ENCODE results near the gene SFMBT2.
"Not testable (repeated sequence)": the region's sequence is repeated elsewhere in the genome, so short reads cannot be mapped to it uniquely, and the experiment has no call there.

SFMBT2 gene

DNA sequence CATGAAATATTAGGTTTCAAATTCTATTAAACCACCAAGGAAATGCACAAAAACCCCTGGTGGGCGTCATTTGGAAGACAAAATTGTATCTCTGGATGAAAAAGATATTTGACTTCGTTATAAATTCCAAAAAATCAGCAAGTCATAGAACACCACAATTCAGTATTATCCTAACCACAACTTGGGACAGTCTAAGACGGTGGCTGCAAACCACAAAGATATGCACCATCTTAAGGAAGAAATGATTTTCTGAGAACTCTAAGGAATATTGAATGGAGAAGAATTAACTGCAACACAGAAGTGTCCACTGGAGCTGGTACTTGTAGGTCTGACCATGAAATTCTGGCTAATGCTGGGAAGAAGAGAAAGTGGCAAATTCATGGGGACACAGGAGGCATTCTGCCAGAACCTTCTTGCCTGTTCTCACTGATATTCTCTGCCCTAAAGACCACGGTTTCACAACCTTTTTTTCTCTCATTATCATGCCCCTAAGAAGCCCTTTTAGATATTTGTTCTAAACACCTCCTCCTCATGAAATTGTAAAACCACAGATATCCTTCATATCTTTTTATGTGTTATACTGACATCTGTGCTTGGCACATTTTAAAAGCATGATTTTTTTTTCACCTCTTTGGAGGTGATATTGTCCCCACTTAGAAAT, 92.9 kb downstream of the SFMBT2 start:
- no peak for DNase-seq

DNA sequence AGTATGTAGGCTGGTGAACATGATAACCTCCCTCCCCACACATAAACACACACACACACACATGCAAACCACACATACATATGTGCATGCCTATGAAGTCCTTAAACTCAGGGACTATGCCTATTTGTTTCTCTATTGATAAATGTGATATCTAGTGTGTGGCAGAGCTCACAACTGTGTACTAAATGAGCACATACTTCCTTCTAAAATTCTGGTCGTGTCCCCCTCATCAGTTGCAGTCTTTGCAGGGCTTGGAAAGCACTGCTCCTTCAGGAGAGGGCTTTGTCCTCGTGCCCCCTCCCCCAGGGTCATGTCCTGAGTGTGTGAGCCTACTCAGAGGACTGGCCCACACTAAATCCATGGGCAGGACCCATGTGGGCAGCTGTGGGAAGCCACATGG, 94.0 kb downstream of the SFMBT2 start:
- no peak for DNase-seq

DNA sequence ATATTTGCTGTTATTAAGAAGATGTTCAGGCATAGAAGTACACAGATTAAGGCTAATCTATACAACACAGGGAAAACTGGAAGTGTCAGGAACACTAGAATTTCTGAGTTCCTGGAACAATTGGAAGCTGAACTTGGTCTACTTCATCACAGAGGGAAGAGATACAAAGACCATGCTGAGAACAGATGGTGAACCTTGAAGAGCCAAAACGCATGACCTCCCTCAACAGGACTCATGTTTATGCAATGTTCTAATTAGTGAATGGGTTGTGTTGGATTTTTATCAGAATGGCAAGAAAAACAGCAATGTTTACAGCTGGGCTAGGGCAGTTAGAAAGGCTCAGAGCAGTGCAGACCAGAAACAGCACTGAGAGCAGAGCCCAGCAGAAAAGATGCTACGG, 94.9 kb downstream of the SFMBT2 start:
- DNase-seq, result no peak

DNA sequence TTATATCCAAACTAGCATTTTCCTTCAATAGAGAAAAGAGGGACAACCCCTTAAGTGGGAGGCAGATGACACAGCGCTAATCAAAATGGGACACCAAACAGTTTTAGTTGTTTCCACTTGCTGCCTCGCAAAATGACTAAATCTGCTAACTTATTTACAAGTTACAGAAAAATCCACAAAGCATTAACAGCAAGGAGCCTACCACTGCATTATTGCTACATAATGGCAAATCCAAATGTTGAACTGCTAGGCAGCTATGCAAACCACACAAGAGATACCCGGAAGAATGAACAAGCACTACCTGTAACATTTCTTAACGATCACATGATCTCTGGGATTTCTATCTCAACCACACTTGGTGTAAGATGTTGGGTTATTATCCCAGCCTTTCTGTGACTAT, 96.7 kb downstream of the SFMBT2 start:
- no peak for DNase-seq

DNA sequence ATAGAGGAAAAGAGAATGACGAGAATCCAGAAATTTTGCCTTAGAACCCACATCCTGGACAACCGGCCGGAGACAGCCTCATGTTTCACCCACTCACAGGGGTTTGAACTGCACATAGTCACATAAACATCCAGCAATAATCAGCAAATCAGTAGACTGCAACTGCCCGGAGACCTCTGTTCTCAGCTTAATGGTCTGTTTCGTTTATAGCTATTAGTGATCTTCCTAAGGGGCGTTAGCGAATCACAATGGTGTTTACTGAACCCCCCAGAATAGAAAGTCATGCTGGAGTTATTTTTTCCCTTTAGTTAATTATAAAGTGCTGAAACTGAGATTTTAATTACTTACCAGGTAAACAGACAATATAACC, 98.4 kb downstream of the SFMBT2 start:
- no peak for DNase-seq

DNA sequence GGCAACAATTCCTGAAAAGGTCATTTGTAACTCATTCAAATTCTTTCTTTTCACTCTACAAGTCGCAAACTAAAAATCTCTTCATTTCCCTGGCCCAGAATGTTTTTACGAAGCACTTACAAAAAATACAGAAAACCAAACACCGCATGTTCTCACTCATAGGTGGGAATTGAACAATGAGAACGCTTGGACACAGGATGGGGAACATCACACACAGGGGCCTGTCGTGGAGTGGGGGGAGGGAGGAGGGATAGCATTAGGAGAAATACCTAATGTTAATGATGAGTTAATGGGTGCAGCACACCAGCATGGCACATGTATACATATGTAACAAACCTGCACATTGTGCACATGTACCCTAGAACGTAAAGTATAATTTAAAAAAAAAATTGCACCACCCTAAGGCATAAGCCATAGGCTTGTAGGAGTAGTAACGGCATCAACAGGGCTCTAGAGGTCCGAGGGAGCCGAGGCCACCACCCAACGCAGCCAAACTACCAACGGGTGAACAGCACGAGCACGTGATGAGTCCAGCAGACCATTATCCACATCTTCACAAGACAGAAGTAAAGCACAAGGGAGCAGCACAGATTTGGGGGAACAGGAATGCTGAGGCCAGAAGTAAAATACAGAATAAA, 98.9 kb downstream of the SFMBT2 start:
- DNase-seq, result not testable (repeated sequence)

DNA sequence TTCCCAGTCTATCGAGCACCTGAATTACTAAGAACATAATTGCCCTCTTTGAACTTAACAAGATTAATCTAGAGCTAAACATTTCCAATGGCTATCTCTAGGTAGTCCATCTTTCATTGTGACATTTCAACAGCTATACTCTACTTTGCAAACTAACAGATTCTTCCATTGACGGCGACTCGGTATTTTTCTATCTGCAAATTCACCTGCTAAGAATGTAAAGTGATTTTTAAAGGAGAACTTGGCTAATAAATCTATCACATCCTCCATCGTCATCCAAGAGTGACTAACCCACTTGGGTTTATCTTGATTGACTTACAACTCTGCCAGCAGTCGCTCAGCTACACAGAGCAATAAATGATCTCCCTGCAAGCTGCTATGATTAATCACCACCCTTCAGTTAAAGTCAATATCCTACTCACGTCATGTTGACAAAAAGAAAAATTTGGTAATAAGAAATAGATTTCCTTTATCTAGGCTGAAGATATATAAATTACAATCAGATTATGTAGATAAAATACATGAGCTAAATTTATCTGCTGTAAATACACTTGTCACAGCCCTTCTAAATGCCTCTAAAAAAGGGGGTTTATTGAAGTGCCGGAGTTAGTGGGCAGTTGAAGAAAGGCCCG, 99.5 kb downstream of the SFMBT2 start:
- no peak for DNase-seq

DNA sequence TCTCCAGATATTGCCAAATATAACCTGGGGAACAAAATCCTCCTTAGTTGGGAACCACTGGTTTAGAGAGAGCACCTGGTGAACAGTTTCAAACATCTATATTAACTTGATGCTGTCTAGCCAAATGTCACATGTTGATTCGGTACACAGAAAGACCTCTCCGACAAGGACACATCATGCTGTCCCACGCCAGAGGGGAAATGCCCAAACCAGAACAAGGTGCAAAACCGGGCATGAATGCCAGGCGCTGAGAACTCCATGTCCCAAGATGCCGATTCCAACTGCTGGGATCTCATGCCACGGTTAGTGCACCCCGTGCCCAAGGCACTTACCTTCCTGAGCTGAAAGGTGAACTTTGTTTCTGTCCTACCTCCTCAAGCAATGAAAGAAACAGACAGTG, 100.8 kb downstream of the SFMBT2 start:
- DNase-seq, result no peak

DNA sequence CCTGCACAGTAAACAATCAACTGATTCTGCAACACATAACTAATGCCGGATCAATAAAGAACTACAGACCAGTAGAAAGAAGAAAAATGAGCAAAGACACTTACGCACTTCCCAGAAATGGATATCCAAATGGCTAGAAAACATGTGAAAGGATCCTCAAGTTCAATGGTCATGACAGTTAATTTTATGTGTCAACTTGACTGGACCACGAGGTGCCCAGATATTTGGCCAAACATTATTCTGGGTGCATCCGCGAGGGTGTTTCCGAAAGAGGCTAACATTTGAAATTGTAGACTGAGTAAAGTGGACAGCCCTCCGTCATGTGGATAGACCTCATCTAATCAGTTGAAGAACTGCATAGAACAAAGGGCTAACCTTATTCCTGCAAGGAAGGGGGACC, 102.0 kb downstream of the SFMBT2 start:
- DNase-seq, result no peak

DNA sequence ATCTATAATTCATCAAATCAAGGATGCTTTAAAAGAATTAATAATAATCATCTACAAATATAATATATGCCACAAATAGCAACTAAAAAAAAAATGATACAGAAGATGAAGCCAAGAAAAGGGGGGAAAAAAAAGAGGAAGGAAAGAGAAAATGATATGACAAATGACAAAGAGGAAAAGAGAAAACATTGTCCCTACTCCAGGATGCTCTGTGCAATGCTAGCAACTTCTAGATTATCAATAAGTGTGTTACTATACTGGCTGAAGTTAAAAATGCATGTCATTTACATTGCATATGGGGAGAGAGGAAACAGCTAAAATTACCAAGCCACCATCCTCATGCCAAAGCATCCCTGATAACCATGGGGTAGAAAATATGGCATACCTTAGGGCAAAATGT, 104.2 kb downstream of the SFMBT2 start:
- DNase-seq, result no peak

DNA sequence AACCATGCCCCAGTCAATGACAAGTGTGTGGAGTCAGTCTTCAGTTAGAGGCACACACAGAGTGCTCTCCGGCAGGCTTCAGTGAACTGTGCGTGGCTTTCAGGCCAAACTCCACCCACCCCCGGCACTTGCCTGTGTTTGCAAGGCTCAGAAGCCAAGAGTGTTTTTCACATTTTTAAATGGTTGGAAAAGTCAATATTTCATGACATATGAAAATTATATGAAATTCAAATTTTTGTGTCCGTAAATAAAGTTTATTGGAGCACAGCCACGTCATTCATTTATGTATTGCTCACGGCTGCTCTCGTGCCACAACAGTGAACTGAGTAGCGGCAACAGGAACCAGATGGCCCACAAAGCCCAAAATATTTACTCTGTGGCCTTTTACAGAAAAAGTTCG, 104.7 kb downstream of the SFMBT2 start:
- no peak for DNase-seq

DNA sequence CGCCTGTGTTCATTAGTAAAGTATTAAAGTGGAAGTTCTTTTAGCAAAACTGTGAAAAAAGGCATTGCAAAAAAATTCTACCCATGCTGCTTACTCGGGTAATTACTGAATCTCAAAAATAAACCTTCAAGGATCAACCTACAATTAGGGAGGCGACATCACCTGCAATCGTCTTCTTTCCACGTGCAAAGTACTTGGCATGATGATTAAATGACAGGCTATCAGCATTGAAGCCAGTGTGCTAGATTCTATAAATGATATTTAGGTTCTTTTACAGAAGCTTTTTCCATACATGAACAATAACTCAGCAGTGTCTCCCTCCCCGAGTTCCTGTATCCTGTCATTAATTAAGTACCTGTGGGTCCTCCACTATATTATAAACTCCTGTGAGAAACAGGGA, 105.8 kb downstream of the SFMBT2 start:
- DNase-seq, result no peak

DNA sequence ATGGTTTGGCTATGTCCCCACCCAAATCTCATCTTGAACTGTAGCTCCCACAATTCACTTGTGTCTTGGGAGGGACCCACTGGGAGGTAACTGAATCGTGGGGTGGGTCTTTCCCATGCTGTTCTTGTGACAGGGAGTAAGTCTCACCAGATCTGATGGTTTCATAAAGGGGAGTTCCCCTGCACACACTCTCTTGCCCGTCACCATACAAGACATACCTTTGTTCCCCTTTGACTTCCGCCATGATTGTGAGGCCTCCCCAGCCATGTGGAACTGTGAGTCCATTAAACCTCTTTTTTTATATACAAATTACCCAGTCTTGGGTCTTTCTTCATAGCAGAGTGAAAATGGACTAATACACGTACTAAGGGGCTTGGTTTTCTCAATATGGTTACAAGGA, 106.7 kb downstream of the SFMBT2 start:
- DNase-seq, result no peak

DNA sequence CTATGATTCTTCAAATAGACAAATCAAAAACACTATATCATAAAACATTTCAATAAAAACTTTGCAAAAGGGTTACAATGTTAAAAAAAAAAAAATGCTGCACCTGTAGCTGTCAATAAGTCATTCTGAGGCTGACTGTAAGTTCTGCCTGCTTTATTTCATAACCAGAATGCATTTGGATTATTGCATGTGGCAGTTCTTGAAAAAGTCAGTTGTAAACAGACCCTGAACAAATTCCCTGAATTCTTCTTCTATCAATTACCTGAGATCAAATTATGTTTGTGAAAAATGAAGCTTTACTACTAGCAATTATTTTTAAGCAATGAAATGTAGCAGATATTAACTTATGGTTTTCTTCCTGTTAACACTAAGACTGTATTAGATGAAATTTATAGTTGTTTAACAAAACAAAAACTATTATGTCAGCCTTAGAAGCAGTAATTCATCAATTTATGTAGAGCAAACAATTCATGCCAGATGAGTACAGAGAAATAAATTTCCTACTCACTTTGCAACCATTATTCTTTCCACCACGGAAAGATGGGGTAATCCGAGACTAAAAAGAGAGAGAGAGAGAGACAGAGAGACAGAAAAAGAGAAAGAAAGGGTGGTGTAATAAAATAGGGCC, 107.8 kb downstream of the SFMBT2 start:
- no peak for DNase-seq

DNA sequence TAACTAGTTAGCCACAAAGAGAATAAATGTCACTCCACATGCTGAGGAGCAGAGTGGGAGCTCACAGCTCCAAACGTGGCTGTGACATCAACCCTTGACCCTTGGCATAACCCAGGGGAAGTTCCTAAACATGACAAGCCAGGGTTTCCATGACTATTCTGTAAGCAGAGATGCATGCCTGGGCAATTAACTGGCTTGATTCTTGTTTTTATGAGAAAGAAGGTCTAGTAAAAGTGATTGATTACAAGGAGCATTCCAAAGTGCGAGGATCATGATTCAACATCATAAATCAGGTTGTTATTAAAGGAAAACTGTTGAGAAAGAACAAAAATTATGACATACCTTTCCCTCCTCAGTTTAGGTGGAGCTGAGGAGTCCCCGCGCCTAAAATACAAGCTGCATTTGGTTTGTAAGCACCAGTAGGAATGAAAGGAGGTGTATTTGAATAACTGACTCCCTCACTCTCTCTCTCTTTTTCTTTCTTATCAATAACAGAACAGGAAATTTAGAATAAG, 108.4 kb downstream of the SFMBT2 start:
- DNase-seq, result no peak

DNA sequence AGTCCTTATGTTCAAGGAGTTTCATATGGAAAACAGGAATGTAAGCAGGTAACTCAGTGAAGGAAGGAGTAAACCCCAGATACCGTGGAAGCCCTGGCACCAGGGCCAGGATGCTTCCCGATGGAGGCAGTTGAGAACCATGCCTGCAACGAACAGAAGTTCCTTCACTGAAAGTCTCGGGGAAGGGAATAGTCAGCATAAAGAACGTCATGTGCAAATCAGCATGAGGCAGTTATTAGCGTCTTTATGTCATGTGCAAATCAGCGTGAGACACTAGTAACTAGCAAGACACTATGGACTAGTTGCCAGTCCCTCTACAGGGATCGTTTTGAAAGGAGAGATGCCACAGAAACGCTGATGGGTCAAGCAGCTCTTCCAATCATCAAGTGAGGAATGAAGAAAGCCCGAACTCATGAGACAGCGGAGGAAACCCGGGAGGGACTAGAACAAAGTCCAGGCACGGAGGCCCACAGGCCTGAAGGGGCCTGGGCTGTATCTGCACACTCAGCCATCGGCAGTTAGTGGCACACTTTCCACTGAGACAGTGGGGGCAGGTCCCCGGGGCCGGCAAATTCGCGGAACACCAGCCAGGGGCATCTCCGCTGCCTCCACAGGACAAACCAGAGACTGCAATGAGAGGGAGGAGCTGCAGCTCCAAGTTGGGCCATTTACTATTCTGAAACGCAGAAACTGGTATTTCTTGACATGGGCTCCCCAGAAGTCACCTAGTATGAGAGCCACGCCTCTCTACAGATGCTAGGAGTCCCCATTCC, 109.6 kb downstream of the SFMBT2 start:
- no peak for DNase-seq

DNA sequence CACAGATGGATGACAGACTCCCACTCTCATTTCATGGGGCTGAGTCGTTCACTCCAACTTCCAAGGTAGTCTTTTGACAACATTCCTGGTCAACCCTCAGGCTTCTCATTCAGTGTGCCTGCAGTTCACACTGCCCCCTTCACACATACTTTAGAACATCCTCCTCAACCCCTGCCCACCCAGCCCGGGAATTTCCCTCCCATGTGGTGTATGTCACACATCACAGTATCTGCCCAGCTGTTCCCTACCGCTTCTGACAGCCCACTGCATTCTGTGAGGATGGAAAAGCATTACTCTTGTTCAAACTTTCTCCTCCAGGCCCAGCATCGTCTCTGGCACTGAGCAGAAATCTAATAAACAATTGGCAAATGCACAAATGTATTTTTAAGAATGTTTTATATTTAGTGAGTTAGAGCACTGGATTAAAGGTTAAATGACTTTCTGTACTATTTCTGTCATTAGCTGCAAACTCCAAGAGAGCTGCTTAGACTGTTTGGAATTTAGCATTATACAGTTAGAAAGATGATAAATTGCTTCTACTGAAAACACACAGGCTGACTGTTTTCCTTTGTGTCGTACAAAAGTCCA, 110.4 kb downstream of the SFMBT2 start:
- no peak for DNase-seq

DNA sequence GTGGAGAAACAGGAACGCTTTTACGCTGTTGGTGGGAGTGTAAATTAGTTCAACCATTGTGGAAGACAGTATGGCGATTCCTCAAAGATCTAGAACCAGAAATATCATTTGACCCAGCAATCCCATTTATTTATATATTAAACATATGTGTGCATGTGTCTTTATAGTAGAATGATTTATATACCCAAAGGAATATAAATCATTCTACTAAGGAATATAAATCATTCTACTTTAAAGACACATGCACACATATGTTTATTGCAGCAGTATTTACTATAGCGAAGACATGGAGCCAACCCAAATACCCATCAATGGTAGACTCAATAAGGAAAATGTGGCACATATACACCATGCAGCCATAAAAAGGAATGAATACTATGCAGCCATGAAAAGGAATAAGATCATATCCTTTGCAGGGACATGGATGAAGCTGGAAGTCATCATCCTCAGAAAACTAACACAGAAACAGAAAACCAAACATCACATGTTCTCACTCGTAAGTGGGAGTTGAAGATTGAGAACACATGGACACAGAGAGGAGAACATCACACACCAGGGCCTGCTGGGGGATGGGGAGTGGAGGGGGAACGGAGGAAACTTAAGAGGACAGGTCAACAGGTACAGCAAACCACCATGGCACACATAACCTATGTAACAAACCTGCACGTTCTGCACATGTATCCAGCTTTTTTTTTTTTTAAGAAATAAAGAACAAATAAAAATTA, 111.1 kb downstream of the SFMBT2 start:
- peak; percentile 69 for DNase-seq

DNA sequence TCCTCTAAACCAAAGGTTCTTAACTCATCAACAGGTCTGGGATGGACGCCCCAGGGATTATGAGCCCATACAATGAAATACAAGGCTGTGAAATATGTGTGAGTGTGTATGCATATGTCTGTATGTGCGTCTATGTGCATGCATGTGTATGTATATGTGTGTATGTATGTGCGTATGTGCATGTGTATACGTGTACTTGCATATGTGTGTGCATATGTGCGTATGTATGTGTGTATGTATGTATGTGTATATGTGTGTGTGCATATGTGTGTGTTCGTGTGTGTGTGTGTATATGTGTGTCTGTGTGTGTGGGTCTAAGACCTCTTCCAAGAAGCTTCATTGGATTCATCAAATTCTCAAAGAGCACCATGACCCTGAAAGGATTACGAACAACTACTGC, 112.3 kb downstream of the SFMBT2 start:
- no peak for DNase-seq

DNA sequence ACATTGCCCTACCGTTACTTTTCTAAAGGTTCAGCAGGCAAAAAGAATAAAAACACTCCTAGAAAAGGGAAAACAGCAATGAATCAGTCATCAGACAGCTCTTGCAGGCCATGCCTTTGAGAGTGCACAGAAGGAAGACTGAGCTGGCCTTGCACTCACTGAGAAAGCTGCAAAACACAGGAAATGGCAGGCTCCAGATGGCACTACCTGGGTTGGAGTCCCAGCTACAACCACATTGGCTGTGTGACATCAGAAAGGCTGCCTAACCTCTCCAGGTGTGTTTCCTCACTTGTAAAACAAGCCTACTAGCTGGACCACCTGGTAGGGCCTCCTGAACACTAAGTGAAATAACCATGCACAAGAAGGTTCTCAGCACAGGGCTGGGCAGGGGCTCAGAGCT, 113.7 kb downstream of the SFMBT2 start:
- DNase-seq, result no peak

DNA sequence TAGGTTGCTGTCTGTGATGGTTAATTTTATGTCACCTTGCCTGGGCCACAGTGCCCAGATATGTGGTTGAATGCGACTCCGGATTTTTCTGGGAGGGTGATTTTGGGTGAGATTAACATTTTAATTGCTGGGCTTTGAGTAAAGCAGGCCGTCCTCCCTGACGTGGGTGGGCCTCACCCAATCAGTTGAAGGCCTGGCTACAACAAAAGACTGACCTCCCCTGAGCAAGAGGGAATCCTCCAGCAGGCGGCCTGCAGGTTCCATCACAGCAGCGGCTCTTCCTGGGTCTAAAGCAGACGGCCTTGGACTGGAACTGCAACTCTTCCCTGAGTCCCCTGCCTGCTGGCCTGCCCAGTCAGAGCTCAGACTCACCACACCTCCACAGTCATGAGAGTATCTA, 114.2 kb downstream of the SFMBT2 start:
- no peak for DNase-seq

DNA sequence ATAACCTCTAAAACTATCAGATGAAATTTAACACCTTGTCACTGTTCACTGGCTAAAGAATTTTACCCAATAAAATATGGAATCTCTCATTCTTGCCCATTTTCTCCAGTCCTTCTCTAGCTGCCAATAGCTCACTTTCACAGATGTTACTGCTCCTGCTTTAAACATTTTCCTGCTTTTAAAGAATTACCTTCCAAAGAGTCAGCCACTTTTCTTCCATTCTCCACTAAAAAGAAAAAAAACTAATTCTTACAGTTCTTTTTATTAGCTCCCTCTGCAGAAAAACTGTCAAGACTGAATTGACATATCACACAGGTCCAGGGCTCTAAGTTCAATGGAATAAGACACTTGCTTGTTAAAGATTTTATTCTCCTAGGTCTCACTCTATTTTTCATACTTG, 114.8 kb downstream of the SFMBT2 start:
- no peak for DNase-seq
